Right renal cortex interstitium (tissue), 3 donors: ENCODE results near the gene CRB1. TPM values are rescaled to one million over a fixed set of nuclear protein-coding genes. Genes with fewer than 3 reads are reported as not detected.
A peak's percentile ranks its signal among the peaks of the same experiment; 100 is the strongest.

ENCODE experiments used
- DNase-seq, 3 donors: peaks; one replicate each; pipeline ENCODE4 v3.0.0-alpha.2; 2013; ENCODE audit warnings: low read depth in 3 of 3, low spot score in 2 of 3
- polyA plus RNA-seq, 3 donors: library from polyadenylated mRNA; unstranded; fragments of 120-200 nt; gene quantifications; one replicate each; pipeline ENCODE4 v1.2.1, GENCODE V29; 2013; ENCODE audit not compliant: insufficient read length in 3 of 3

CRB1 gene
- polyA plus RNA-seq, 3 donors = 2.9 to 3.8 (median 3.3) TPM

DNA sequence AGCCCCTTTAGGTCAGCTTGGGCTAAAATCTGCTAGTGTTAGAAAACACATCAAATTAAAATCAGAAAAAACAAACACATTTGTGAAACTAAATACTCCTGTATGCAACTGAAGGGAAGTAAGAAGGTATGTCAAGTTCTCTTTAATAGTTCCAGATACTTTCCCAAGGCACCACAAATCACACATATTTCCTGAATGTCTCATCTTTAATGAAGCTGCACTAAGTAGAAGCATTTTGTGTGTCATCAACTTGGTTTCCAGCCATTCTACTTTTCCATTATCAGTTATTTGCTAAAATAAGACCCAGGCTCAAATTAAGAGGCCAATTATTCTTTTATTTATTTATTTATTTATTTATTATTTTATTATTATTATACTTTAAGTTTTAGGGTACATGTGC, 34.7 kb downstream of the CRB1 start:
- DNase-seq = no peak

DNA sequence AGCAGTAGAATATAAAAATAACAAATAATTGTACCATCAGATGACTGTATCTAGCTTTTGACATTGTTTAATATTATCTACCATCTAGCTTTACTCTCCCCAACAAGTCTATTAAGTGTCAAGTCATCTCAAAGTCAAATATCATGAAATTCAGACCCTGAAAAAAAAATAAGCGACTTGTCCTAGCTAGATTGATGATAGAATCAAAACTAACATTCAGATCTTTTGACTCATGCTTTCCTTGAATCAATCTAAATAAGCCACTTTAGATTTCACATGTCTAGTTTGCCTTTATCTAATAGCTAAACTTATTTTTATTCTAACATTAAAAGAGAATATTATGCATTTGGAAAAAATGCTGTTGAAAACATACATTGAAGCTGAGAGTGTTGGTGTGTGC, 35.4 kb downstream of the CRB1 start:
- no peak for DNase-seq

DNA sequence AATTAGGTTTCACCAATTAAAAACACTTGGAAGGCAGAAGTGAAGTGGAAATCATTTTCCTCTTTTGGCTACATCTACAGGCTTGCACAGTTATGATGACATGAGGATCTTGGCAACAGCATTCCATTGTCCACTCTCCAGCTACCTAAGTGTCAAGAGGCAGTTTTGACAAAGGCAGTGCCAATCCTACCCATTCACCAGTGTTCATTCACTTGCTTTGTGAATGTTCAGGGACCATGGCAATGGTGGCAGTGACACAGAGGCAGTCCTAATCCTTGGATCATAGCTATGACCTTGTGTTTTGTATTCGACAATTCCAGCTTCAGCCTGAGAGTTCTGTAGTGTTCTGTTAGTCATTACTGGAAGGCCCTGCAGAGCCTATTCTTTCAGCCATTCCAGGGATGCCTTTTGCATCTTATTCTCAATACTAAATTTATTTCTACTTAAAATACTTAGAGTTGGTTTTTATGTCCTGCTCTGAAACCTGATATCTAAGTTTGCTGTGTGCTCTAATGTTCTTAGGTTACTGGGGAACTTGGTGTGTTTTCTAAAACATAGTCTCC, 36.7 kb downstream of the CRB1 start:
- no peak for DNase-seq

DNA sequence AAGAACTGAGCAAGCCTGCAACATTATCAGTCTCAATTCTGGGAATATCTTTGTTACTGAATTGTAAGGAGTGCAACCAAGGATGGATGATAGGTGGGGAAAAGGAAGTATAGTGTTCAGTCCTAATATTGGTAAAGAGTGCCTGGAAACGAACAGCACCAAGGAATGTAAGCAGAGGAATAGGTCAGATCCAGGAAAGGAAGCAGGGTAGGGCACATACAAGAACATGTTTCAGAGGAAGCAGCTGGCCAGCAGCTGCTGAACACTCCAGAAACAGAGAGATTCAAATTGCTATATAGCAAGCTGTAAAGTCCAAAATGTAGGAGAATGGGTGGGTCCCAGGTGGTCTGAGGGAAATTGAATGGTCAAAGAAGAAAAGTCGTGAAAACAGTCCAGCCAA, 37.9 kb downstream of the CRB1 start:
- no peak for DNase-seq

DNA sequence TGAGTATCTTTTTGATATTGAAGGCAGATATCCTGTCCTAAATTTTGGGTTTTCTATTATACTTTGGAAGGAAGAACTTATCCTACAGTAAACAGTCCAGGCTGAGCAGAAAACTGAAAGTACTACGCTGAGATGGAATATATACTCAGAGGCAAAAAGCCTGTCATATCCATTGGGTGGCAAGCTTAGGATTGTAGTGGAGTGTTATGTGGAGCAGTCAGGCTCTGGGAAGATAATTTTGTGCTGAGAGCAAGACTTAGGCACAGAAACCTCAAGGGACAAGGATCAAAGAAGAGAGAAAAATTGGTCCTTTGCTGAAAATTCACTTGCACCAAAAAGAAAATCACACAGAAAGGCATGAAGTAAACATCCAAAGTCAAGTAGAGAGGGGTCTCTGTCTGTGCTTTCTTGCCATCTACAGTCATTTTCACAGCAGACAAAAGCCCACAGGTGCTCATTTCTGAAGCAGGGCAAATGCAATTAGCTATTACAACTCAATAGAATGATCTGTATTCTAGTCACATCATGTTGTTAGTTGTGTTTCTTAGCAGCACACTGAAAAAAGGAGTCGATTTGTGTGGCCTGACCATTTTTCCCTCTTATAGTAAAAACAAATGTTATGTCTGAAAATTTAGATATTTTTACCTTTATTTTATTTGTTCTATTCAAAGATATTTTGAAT, 38.5 kb downstream of the CRB1 start:
- no peak for DNase-seq

DNA sequence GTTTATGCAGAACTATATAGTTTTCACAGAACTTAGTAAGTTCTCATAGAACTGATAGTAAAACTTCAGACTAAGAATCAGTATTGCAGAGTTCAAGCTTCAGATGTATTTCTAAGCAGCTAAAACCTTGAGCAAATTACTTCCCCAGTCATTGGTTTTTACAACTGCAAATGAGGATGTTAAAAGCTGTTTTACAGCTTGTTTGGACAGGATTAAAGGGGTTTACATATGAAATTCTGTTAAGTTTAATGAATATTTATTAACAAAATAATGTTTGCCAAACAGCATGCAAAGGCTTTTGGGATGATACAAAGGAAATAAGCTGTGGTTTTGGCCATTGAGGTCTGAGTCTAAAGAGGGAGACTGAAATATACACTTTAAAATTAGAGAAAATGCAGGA, 39.1 kb downstream of the CRB1 start:
- DNase-seq = no peak

DNA sequence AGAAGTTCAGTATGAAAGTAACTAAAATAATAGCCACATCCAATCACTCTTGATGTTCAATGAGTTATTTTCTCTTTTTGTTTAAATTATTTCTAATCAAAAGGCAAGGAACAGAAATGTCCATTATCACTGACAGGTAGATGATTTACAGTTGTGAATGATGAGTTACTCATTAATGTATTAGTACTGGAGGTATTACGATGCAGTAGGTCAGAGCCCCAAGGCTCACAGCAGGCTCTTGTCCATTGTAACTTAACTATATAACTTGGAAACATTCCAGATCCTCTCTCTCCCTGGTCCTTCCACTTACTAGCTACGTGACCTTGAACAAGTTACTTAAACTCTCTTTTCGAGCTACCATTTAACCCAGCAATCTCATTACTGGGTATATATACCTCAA, 39.5 kb downstream of the CRB1 start:
- peak in 1 of 3 donors; percentile 29 for DNase-seq

DNA sequence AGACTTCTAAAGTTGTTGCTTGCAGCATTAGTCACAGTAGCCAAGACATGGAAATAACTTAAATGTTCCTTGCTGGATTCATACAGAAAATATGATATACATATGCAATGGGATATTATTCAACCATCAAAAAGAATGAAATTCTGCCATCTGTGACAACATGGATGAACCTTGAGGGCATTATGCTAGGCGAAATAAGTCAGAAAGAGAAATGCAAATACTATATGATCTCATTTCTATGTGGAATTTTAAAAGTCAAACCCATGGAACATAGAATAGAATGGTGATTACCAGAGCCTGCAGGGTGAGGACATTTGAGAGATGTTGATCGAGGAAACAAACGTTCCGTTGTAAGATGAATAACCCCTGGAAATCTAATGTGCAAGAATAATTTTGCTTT, 43.0 kb downstream of the CRB1 start:
- no peak for DNase-seq

DNA sequence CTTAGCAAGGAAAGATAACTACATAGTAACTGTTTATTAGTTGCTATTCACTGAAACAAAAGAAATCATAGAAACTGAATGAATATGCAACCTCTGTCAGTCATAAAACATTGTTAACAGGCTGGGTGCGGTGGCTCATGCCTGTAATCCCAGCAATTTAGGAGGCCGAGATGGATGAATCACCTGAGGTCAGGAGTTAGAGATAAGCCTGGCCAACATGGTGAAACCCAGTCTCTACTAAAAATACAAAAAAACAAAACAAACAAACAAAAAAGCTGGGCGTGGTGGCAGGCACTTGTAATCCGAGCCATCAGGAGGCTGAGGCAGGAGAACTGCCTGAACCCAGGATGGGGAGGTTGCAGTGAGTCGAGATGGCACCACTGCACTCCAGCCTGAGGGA, 44.1 kb downstream of the CRB1 start:
- DNase-seq = no peak

DNA sequence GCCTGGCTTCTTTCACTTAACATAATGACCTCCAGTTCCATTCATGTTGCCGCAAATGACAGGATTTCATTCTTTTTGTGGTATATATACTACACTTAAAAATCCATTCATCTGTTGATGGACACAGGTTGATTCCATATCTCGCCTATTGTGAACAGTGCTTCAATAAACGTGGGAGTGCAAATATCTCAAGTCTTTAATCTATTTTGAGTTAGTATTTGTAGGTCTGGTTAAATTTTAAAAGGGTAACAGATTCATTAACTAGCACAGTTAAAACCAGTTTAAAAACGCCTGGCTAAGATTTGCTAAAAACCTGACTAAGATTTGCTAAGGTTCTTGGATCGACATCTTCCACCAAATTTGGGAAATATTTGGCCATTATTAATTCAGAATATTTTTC, 45.7 kb downstream of the CRB1 start:
- no peak for DNase-seq

DNA sequence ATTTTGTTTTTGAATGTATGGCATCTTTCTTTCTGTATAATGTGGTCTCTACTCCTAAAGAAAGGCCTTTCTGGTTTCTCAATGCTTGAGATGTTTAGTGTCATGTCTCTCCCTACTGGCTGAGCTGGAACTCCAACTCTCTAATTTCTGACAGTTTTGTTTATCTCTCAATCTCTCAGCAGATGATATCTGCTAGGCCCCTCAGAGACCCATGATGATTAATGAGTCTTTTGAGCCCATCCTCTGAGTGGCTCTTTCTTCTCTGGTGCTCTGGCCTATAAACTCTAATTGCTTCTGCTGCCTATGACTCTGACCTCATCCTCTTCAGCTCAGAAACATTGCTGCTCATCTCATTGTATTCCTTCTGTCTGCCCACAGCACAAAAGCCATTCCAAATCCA, 46.6 kb downstream of the CRB1 start:
- DNase-seq = no peak

DNA sequence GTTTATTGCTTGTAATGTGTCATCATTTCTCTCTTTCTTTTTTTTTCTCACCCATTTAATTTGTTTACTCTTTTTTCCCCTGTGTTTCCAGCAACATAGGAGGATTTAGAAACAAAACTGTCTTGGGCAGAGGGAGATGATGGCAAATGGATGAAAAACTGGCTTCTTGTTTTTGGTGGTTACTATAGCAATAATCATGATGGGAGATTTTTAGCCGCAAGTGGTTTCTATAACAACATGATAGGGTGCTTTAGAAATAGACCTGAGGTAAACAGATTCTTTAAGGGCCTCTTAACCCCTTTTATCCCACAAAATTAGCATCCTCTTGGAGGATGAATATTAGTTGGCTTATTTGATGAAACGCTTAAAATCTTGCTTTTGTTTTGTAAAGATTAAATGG, 51.6 kb downstream of the CRB1 start:
- DNase-seq = no peak

DNA sequence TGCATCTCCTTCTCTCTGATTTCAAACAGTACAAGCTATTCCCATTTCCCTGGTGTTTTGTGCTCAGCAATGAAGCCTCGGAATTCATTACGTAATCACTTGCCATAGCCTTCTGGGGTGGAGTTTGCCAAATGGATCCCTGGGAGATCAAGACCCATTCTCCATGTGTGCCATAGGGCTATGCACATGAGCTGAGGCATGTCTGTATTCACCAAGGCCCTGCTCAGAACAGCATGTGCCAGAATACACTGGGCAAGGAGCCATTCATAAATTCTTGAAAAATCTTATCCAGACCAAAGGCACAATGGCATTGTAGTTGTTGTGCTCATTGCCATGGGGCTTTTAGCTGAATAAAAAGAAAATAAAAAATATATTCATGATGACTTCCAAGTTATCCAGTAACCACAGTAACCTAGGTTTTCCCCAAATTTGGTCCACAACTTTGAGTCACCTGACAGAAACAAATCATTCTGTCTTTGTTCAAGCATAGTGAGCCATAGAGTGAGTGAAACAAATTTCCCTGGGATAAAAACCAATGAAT, 53.0 kb downstream of the CRB1 start:
- DNase-seq = no peak

DNA sequence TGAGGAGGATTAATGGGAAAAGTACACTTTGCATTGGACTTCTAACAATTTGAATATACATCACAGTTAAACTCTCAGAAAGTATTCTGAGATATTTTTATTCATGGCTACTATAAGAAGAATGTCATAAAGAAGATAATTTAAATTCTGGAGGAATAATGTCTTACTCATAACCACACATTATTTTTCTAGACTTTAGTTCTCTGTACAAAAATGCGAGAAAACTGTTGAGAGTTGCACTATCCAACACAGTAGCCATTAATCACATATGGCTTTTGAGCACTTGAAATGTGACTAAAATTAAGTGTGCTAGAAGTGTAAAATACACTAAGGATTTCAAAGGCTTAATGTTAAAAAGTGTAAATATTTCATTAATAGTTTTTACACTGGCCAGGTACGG, 53.8 kb downstream of the CRB1 start:
- no peak for DNase-seq

DNA sequence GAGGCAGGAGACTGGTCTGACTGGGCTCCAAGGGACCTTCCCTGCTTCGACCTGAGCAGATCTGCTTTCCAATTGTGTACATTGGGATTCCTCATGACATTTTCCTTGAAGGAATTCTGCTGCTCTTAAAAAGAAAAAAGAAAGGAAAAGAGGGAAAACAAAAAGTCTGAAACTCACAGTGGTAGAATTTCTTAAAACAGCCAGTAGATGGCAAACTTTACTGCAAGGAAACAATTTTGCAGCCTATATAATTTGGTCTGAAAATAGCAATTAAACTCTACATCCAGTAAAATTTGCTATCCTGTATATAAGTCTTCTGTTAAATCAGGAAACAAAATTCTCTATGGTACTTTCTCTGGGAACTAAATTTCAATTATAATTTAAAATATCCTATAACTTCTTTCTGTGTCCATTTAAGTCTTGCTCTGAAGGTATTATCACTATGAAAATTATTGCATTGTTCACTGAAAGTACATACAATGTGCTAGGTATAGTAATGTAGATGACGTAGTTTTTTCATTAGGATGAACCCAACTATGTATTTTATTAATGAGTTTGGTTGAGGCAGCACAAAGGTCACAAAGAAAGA, 59.8 kb downstream of the CRB1 start:
- no peak for DNase-seq

DNA sequence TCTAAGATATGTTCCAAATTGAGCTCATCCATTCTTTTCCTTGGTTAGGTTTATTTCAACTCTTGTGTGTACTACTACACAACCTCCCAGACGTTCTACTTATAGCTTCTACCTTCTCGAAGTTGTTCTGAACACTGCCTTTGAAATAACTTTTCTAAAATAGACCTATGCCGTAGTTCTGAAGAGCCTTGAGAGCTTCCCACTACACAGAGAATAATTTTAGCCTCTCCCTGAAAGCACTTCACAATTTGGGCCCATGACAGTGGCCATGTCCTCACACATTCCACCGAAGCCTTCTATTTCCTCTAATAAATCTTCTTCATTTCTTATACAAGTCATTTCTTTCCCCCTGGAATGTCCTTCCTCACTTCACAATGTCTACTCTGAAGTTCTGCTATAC, 62.2 kb downstream of the CRB1 start:
- no peak for DNase-seq

DNA sequence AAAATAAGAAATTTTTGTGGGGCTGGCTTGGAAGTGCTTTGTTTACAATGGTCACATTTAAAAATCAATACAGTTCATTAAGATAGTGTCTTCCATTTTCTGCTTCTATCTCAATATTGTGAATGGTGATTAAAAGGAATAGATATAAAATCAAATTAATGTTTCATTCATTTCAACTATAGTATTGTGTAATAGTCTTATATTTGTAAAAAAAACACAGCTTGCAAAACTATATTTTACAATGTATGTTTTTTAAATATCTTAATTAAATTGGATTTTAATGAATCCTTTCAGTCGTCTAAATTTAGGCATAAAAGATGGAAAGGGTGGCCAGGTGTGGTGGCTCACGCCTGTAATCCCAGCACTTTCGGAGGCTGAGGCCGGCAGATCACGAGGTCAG, 63.5 kb downstream of the CRB1 start:
- DNase-seq = no peak

DNA sequence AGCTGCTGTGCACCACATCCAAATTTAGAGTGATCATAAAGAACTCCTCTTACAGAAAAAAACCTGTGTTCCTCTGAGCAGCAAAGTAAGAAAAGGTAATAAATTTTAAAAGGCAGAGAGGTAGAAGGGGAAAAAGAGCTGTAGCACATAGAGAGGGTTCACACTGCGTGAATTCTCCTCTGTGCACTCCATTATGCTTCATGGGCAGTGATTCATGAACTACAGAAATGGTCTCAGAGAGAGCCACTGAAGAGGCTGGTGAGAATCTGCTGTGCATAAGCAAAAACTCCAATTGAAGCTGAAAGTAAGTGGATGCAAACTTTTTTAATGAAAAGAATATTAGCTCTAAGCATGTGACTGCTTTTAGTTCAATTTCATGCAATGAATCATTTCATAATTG, 65.0 kb downstream of the CRB1 start:
- DNase-seq = no peak

DNA sequence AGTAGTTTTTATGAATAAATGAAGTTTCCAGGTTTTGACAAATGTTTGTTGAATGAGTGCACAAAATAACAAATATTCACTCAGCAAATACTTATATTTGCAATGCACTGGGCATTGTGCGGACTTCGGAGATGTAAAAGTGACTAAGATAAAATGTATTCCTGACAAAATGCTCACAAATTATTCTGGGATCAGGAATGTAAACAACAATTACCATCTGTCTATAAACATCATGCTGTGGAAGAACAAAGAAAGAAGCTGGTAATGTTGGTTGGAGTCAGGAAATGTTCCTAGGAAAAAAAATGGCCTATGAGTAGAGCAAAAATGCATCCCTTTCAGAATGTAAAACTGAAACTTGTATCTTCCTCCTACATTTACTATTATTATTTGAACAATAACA, 68.5 kb downstream of the CRB1 start:
- no peak for DNase-seq

DNA sequence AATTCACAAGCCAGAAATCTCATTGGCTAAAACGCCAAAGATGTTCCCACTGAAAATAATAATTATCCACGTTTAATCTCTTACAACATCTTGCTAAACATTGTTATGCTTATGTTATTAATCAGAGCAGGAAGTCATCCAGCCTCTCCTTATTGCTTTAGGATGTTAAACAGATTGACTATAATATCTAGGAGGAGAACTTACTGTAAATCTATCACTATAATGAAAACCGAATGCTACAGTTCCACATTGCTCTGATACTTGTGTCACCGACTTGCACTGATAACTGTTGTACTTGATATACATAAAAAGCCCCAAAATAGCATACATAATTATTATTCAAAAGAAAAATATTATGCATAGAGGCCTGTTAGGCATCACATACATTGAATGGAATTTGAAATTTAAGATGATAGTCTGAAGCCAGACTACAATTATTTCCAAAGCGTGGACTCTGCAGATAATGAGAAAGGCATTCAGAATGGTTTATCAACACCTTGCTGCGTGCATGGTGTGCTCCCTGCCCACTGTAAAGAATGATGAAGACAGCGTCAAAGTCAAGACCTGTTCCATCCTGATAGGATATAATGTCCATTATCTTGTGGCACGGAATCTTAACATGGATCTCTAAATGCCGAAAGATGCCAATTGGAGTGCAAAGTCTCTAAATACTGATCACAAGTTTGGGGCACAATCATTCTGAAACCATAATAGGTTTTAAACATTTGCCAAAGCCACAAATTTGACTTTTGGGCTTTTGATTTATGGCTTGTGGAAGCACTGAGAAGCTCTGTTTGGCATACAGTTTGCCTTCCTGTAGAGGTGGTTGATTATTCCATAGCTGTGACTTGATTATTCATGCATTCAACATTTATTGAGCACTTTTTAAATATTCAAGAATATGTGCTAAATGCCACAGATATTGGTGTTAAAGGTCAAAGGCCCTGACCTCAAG, 71.3 kb downstream of the CRB1 start:
- no peak for DNase-seq

DNA sequence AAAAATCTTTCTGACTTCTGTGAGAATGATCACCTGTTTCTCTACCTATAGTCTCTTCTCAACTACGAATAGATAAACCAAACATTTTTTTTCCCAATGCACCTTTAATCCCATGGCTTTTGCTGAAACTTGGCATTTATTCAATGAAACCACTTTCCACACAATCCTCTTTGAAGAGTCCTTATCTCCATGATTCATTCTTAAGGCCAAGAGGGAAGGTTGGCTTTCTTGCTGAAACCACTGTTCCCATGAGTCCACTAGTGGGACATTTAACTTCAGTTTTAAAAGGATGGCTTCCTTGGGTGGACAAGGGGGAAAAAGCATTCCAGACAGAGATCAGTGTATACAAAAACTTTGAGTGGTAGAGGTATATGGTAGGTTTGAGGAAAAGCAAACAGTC, 73.6 kb downstream of the CRB1 start:
- DNase-seq = no peak
